Chondrocyte (in vitro differentiated cells): Measurements from ENCODE around the gene MAP2K2. TPM values are rescaled to one million over a fixed set of nuclear protein-coding genes. Genes with fewer than 3 reads are reported as not detected.
A peak's percentile ranks its signal among the peaks of the same experiment; 100 is the strongest.
"Not testable (repeated sequence)": the region's sequence is repeated elsewhere in the genome, so short reads cannot be mapped to it uniquely, and the experiment has no call there.

Experiments used
- DNase-seq: peaks from one replicate; pipeline ENCODE4 v3.0.0; 2021; ENCODE audit warnings: mixed read lengths, low spot score
- H3K27ac Mint-ChIP-seq: one replicate; pipeline ENCODE4 v1.8.0; 2021; ENCODE audit warnings: mild to moderate bottlenecking, moderate library complexity, mixed read lengths; ENCODE audit not compliant: unreplicated experiment
- H3K27me3 Mint-ChIP-seq: 2 replicates; pipeline ENCODE4 v1.8.0; 2021; ENCODE audit warnings: low read depth, mixed read lengths
- H3K36me3 Mint-ChIP-seq: 2 replicates; pipeline ENCODE4 v1.8.0; 2021; ENCODE audit warnings: low read depth, mixed read lengths
- H3K4me1 Mint-ChIP-seq: 2 replicates; pipeline ENCODE4 v1.8.0; 2021; ENCODE audit warnings: low read depth, mild to moderate bottlenecking, mixed read lengths
- H3K4me3 Mint-ChIP-seq: one replicate; pipeline ENCODE4 v1.8.0; 2021; ENCODE audit warnings: mild to moderate bottlenecking, moderate library complexity, mixed read lengths; ENCODE audit not compliant: unreplicated experiment
- H3K9me3 Mint-ChIP-seq: 2 replicates; pipeline ENCODE4 v1.8.0; 2021; ENCODE audit warnings: low read depth, mixed read lengths
- total RNA-seq: library from RNA; stranded (reverse); gene quantifications from 3 replicates; pipeline ENCODE4 v1.2.1, GENCODE V29; 2021
- TF ChIP-seq, protein P1 (sequence below): fragments of 200-600 bp; sonication (generic); IDR thresholded peaks from 2 replicates; pipeline ENCODE4 v1.5.0; 2021; ENCODE audit warnings: antibody characterized with exemption, mild to moderate bottlenecking, moderate library complexity

MAP2K2 gene
- total RNA-seq, 1 donor from 2014 or later = 158 TPM

GRCh38 chr19:4144666-4145249, 20.8 kb upstream of the MAP2K2 start:
- no peaks in the 10 kb centered on the region for H3K36me3 Mint-ChIP-seq
- H3K27ac Mint-ChIP-seq = no peak overlapping the region
- no peak overlapping the region for H3K4me3 Mint-ChIP-seq
- H3K4me1 Mint-ChIP-seq = peaks cover 17% of the 10 kb centered on the region
- TF ChIP-seq, protein P1, sequence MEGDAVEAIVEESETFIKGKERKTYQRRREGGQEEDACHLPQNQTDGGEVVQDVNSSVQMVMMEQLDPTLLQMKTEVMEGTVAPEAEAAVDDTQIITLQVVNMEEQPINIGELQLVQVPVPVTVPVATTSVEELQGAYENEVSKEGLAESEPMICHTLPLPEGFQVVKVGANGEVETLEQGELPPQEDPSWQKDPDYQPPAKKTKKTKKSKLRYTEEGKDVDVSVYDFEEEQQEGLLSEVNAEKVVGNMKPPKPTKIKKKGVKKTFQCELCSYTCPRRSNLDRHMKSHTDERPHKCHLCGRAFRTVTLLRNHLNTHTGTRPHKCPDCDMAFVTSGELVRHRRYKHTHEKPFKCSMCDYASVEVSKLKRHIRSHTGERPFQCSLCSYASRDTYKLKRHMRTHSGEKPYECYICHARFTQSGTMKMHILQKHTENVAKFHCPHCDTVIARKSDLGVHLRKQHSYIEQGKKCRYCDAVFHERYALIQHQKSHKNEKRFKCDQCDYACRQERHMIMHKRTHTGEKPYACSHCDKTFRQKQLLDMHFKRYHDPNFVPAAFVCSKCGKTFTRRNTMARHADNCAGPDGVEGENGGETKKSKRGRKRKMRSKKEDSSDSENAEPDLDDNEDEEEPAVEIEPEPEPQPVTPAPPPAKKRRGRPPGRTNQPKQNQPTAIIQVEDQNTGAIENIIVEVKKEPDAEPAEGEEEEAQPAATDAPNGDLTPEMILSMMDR = no peak
- no peak for DNase-seq
- no peaks in the 10 kb centered on the region for H3K9me3 Mint-ChIP-seq
- peaks cover 9% of the 10 kb centered on the region for H3K27me3 Mint-ChIP-seq

- H3K36me3 Mint-ChIP-seq, H3K27ac Mint-ChIP-seq, H3K4me3 Mint-ChIP-seq, H3K27me3 Mint-ChIP-seq, H3K9me3 Mint-ChIP-seq, DNase-seq: not testable (repeated sequence)
- H3K4me1 Mint-ChIP-seq = peaks cover 13% of the 10 kb centered on the region
These were observed 19.0 kb upstream of the MAP2K2 start for GRCh38 chr19:4142916-4143315.

- H3K9me3 Mint-ChIP-seq = no peaks in the 10 kb centered on the region
- TF ChIP-seq, protein P1 = peak; percentile 73
- H3K36me3 Mint-ChIP-seq = no peaks in the 10 kb centered on the region
These were observed 16.4 kb upstream of the MAP2K2 start for GRCh38 chr19:4140237-4140711.

GRCh38 chr19:4139614-4140236, 15.8 kb upstream of the MAP2K2 start:
- TF ChIP-seq, protein P1 = peak; percentile 75
- H3K27me3 Mint-ChIP-seq = peaks cover 2% of the 10 kb centered on the region
- no peak for DNase-seq
- H3K4me1 Mint-ChIP-seq = peaks cover 9% of the 10 kb centered on the region
- no peaks in the 10 kb centered on the region for H3K36me3 Mint-ChIP-seq
- H3K4me3 Mint-ChIP-seq = no peak overlapping the region
- H3K27ac Mint-ChIP-seq = no peak overlapping the region
- no peaks in the 10 kb centered on the region for H3K9me3 Mint-ChIP-seq

More at GRCh38 chr19:4140237-4140711, 16.4 kb upstream of the MAP2K2 start:
- H3K27ac Mint-ChIP-seq = peak overlapping the region; percentile 32
- DNase-seq = no peak
- H3K27me3 Mint-ChIP-seq = peaks cover 2% of the 10 kb centered on the region
- peaks cover 10% of the 10 kb centered on the region for H3K4me1 Mint-ChIP-seq
- no peak overlapping the region for H3K4me3 Mint-ChIP-seq

- TF ChIP-seq, protein P1 = no peak
- H3K36me3 Mint-ChIP-seq = no peaks in the 10 kb centered on the region
- H3K4me1 Mint-ChIP-seq = peaks cover 7% of the 10 kb centered on the region
- H3K9me3 Mint-ChIP-seq = no peaks in the 10 kb centered on the region
- H3K27ac Mint-ChIP-seq = no peak overlapping the region
- H3K27me3 Mint-ChIP-seq = no peaks in the 10 kb centered on the region
- no peak overlapping the region for H3K4me3 Mint-ChIP-seq
- DNase-seq = no peak
These were observed 14.5 kb upstream of the MAP2K2 start for GRCh38 chr19:4138445-4138844.

GRCh38 chr19:4136680-4137088, 12.8 kb upstream of the MAP2K2 start:
- H3K9me3 Mint-ChIP-seq = no peaks in the 10 kb centered on the region
- H3K36me3 Mint-ChIP-seq = no peaks in the 10 kb centered on the region
- TF ChIP-seq, protein P1 = no peak
- no peak for DNase-seq
- no peak overlapping the region for H3K27ac Mint-ChIP-seq
- peaks cover 9% of the 10 kb centered on the region for H3K4me1 Mint-ChIP-seq
- no peak overlapping the region for H3K4me3 Mint-ChIP-seq
- H3K27me3 Mint-ChIP-seq = no peaks in the 10 kb centered on the region

DNA sequence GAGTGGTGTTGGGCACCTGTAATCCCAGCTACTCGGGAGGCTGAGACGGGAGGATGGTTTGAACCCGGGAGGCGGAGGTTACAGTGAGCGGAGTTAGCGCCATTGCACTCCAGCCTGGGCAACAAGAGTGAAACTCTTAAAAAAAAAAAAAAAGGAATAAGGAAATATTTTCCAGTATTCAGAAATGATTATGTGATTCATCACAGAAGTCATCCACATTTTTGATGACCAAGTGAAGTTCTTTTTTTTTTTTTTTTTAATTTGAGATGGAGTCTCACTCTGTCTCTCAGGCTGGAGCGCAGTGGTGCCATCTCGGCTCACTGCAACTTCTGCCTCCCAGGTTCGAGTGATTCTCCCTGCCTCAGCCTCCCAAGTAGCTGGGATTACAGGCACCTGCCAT, 11.5 kb upstream of the MAP2K2 start:
- H3K9me3 Mint-ChIP-seq, DNase-seq, H3K36me3 Mint-ChIP-seq, H3K27me3 Mint-ChIP-seq, H3K4me3 Mint-ChIP-seq, H3K27ac Mint-ChIP-seq: not testable (repeated sequence)
- H3K4me1 Mint-ChIP-seq = peaks cover 19% of the 10 kb centered on the region
